ENCODE results near the gene FHAD1.

The FHAD1 gene

DNA sequence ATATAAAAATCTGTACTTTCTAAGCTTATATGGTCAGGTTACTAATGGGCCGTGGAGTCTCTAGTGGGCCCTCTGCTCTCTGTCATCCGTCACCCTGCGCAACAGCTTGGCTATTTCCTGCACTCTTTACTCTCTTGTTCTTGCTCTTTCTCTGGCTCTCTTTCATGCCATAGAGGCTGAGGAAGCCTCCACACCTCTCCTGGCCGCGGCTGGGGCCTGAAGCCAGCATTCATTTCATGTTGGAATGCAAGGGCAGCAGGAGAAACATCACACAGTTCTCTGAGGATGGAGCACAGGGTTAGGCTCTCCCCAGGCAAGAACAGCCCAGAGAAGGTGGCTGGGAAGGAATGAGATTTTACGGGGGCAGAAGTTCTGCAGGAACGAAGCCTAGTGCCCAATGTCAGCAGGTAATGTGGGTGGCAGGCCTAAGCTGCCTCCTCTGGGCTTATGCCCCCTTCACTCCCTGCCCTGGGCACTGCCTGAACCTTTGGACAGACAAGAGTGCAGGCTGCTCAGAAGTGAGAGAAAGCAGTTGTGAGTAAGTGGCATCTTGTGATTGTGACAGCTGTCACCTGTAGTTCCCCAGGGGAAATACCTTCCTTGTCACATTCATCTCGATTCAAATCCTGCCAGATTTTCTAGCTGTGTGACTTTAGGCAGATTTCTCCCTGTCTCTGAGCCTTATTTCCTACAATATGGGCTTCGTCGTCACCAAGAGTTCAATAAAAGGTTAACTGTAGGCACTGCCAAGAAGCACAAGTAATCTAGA, 3.6 kb upstream of the FHAD1 start:
- ChIA-PET POLR2A (no interaction called here), CTCF (no interaction called here)
- no peak for DNase-seq (ENCODE audit: extremely low spot score)
- TF ChIP-seq, protein P1, sequence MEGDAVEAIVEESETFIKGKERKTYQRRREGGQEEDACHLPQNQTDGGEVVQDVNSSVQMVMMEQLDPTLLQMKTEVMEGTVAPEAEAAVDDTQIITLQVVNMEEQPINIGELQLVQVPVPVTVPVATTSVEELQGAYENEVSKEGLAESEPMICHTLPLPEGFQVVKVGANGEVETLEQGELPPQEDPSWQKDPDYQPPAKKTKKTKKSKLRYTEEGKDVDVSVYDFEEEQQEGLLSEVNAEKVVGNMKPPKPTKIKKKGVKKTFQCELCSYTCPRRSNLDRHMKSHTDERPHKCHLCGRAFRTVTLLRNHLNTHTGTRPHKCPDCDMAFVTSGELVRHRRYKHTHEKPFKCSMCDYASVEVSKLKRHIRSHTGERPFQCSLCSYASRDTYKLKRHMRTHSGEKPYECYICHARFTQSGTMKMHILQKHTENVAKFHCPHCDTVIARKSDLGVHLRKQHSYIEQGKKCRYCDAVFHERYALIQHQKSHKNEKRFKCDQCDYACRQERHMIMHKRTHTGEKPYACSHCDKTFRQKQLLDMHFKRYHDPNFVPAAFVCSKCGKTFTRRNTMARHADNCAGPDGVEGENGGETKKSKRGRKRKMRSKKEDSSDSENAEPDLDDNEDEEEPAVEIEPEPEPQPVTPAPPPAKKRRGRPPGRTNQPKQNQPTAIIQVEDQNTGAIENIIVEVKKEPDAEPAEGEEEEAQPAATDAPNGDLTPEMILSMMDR (IDR thresholded peaks at IDR 0.05; ENCODE audit: control extremely low read depth, extremely low read depth, low read depth, missing control alignments) = no peak

DNA sequence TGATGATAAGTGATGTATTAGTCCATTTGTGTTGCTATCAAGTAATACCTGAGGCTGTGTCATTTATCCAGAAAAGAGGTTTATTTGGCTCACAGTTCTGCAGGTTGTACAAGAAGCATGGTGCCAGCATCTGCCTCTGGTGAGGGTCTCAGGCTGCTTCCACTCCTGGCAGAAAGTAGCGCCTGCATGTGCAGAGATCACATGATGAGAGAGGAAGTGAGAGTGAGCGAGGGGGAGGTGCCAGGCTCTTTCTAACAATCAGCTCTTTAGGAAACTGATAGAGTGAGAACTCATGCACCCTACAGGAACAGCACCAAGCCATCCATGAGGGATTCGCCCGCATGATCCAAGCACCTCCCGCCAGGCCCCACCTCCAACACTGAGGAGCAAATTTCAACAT, 2.2 kb upstream of the FHAD1 start:
- ChIA-PET CTCF (no interaction called here), POLR2A (no interaction called here)

DNA sequence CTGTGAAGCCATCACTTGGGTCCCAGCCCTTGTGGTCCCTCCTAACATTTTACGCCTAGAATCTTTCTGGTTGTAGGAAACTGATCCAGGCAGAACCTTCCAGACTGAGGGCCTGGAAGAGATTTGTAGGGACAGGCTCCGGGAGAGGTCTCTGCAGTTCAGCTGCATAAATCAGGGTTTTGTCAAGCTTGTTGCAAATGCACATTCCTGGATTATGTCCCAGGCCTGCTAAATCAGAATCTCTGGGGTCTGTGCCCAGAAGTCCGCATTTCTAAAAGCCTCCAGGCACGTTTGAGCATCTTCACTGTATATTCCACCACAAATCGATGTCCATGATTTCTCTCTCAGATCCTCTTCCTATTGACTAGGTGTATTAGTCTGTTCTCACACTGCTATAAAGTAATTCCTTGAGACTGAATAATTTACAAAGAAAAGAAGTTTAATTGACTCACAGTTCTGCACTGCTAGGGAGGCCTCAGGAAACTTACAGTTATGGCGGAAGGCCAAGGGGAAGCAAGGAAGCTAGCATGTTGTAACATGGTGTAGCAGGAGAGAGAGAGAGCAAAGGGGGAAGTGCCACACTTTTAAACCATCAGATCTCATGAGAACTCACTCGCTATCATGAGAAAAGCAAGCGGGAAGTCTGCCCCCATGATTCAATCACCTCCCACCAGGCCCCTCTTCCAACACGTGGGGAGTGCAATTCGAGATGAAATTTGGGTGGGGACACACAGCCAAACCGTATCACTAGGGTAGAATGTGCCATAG, 1.2 kb upstream of the FHAD1 start:
- DNase-seq (ENCODE audit: extremely low spot score) = no peak
- ChIA-PET CTCF (no interaction called here), POLR2A (no interaction called here)
- TF ChIP-seq, protein P1 (IDR thresholded peaks at IDR 0.05; ENCODE audit: control extremely low read depth, extremely low read depth, low read depth, missing control alignments) = no peak

More for the DNA sequence above, 2.2 kb upstream of the FHAD1 start:
- TF ChIP-seq, protein P1 (IDR thresholded peaks at IDR 0.05; ENCODE audit: control extremely low read depth, extremely low read depth, low read depth, missing control alignments) = no peak
- no peak for DNase-seq (ENCODE audit: extremely low spot score)

DNA sequence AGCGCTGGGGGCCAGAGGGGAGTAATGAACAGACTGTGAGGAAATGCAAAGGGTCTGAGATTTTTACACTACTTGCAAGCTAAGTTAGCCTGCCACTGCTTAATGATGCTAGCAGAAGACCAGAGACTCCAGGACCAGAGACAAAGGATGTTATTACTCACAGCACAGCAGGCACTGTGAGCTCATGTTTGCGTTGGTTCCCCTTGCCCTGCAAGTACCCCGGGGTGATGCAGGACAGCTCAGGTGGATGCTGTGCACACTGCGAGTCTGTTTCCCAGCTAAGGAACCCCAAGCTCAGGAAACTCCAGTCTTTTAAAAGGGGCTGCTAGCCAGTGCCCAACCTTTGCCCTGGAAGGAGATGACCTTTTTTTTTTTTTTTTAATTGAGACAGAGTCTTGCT, 1.2 kb downstream of the FHAD1 start:
- ChIA-PET CTCF (interaction anchor here (1.5 kb wide), 1 partner anchor 10 kb away, joined by 3 read pairs; no protein-coding TSS in a partner anchor), POLR2A (no interaction called here)
- TF ChIP-seq, protein P1 (IDR thresholded peaks at IDR 0.05; ENCODE audit: control extremely low read depth, extremely low read depth, low read depth, missing control alignments) = no peak

DNA sequence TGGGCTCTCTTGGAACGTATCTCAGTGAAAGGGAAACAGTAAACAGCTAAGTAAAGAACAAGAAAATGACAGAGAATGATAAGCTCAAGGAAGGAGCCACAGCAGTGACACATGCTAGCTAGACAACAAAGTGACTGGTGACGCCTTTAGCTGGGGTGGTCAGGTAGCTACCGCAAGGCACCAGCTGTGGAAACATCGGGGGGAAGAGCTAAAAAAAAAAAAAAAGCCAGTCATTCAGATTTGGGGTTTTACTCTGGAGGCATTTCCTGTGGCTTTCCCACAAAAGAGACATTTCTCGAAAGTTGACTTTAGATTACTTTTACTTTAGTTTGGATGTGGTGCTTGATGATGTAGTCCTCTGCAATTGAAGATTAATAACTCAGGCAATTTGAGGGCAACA, 2.1 kb downstream of the FHAD1 start:
- ChIA-PET CTCF (no interaction called here), POLR2A (no interaction called here)
- DNase-seq (ENCODE audit: extremely low spot score) = no peak
- TF ChIP-seq, protein P1 (IDR thresholded peaks at IDR 0.05; ENCODE audit: control extremely low read depth, extremely low read depth, low read depth, missing control alignments) = no peak

More for the DNA sequence above, 1.2 kb downstream of the FHAD1 start:
- DNase-seq (ENCODE audit: extremely low spot score) = no peak

DNA sequence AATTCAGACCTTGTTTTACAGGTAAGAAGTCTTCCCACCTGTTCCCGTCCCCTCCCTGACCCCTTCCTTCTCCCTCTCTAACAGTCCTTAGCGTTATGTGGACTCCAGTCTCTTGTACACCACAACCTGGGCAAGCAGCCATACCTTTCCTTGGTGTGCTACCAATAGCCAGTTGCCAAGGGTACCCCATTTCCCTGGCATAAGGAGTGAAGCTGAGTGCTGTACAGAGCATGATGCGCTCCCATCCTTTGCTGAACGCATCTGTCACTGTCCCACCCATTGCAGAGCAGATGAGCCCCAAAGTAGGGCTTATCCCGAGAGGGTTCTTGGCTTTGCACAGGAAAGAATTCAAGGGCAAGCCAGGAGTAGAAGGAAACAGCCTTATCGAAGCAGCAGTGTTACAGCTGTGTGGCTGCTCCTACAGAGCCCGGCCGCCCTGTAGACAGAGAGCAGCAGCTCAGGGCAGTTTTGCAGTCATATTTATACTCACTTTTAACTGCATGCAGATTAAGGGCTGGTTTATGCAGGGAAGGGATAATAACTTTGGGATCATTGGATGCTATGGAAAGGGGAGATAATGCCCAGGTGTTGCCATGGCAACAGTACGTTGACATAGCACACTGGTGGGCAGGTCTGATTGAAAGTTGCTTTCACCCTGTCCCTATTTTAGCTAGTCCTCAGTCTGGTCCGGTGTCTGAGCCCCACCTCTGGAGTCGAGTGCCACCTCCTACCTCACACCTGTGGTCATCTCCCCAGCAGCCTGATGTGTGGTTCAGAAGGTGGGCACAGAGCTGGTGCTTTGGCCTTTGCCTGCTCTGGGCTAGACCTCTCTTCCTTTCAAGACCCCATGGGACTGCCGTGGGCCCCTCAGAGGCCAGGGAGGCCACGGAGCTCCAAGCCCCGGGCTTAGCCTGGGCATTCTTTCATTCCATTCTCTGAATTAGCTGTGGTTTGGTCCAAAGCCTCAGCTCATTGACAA, 5.1 kb downstream of the FHAD1 start:
- ChIA-PET POLR2A (no interaction called here), CTCF (interaction anchor here (0.8 to 1.4 kb wide), 2 partner anchors 11 to 23 kb away, joined by 3 read pairs; no protein-coding TSS in a partner anchor)
- no peak for DNase-seq (ENCODE audit: extremely low spot score)
- TF ChIP-seq, protein P1 (IDR thresholded peaks at IDR 0.05; ENCODE audit: control extremely low read depth, extremely low read depth, low read depth, missing control alignments) = no peak

All from GM10248 (cell line).